Measurements from ENCODE around the gene DUSP11. TPM values are rescaled to one million over a fixed set of nuclear protein-coding genes. Genes with fewer than 3 reads are reported as not detected.

The DUSP11 gene
- total and polyA plus RNA-seq, 9 of the 15 experiments (the other 6 are each of a cell fraction or from before 2014, with no cell fraction given), result 20.7 to 79.8 (median 29.3) TPM

GRCh38 chr2:73779467-73780236 is at the start of gene DUSP11 (continued):
- TF ChIP-seq, protein P1, sequence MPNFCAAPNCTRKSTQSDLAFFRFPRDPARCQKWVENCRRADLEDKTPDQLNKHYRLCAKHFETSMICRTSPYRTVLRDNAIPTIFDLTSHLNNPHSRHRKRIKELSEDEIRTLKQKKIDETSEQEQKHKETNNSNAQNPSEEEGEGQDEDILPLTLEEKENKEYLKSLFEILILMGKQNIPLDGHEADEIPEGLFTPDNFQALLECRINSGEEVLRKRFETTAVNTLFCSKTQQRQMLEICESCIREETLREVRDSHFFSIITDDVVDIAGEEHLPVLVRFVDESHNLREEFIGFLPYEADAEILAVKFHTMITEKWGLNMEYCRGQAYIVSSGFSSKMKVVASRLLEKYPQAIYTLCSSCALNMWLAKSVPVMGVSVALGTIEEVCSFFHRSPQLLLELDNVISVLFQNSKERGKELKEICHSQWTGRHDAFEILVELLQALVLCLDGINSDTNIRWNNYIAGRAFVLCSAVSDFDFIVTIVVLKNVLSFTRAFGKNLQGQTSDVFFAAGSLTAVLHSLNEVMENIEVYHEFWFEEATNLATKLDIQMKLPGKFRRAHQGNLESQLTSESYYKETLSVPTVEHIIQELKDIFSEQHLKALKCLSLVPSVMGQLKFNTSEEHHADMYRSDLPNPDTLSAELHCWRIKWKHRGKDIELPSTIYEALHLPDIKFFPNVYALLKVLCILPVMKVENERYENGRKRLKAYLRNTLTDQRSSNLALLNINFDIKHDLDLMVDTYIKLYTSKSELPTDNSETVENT (CRISPR knock-in tag; IDR thresholded peaks at IDR 0.05), result no peak
- TF ChIP-seq TRIM25 (IDR thresholded peaks at IDR 0.05; ENCODE audit: borderline replicate concordance) (no peak), NFE2 (IDR thresholded peaks at IDR 0.05; ENCODE audit: low read depth) (no peak), ZBTB11 (CRISPR knock-in tag; IDR thresholded peaks at IDR 0.05) (no peak), C11orf30 (IDR thresholded peaks at IDR 0.05; ENCODE audit: low read depth) (no peak), XRCC3 (IDR thresholded peaks at IDR 0.05) (no peak), TCFL5 (CRISPR knock-in tag; conservative IDR thresholded peaks at IDR 0.05) (no peak), ZBTB2 (IDR thresholded peaks at IDR 0.05) (peak; percentile 90), MAFK (IDR thresholded peaks at IDR 0.05; ENCODE audit: low read length) (no peak), SIN3B (IDR thresholded peaks at IDR 0.05; ENCODE audit: low read depth) (no peak), ZKSCAN1 (IDR thresholded peaks at IDR 0.05; ENCODE audit: low read depth, low read length) (0 out of 2 replicates have a peak, but pooled peaks have one; percentile 15), RBM14 (IDR thresholded peaks at IDR 0.05; ENCODE audit: borderline replicate concordance, insufficient read depth, low read depth, low read length) (no peak), CBX2 (IDR thresholded peaks at IDR 0.05; ENCODE audit: insufficient read depth, low read length, poor library complexity, severe bottlenecking) (no peak), HMGN3 (IDR thresholded peaks at IDR 0.05; ENCODE audit: borderline replicate concordance, extremely low read depth, insufficient read length, low read depth, low read length) (no peak), NKRF (IDR thresholded peaks at IDR 0.05; ENCODE audit: borderline replicate concordance) (no peak)
